DMS53 treated with DMSO at 0.1 percent for 48 hours (cell line): ENCODE data around the gene UBE4A.
"Not testable (repeated sequence)": the region's sequence is repeated elsewhere in the genome, so short reads cannot be mapped to it uniquely, and the experiment has no call there.

ENCODE experiments used
- DNase-seq: peaks from one replicate; lab custom pipeline; 2025; ENCODE audit not compliant: unreplicated experiment; lab: John Stamatoyannopoulos, UW

UBE4A gene

DNA sequence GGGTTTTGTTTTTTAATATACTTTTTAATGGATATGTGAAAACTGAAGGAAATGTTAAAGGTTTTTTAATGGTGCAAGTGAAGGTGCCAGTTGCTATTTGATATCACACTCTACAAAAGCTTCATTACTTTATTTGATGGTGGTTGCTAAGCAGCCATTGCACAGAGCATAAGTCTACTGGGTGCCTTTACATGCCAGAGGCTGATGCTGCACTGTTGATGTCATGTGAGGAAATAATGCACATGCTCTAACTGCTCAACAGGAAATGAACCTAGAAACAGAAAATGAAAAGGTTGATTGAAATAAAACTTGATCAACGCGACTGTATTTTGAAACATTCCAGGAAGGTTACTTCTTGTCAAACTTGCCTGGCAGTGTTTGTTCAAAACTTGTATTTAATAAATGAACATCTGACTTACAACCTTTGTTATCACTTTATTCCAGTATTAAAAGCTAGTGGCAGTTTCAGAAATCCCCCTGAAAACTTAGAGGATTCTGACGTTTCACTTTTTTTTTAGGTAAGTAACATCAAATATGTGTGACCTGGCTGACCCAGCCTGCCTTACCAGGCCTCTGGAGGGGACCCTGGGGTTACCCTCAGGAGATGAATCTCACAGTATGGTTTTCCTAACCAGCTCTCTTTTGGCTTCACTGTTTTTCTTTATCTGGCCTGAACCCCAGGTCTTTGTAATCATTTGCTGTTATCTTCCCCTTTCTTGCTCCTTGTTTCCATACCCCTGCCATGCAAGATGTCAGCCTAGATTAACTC is 39.6 kb downstream of the UBE4A start:
- DNase-seq: no peak

DNA sequence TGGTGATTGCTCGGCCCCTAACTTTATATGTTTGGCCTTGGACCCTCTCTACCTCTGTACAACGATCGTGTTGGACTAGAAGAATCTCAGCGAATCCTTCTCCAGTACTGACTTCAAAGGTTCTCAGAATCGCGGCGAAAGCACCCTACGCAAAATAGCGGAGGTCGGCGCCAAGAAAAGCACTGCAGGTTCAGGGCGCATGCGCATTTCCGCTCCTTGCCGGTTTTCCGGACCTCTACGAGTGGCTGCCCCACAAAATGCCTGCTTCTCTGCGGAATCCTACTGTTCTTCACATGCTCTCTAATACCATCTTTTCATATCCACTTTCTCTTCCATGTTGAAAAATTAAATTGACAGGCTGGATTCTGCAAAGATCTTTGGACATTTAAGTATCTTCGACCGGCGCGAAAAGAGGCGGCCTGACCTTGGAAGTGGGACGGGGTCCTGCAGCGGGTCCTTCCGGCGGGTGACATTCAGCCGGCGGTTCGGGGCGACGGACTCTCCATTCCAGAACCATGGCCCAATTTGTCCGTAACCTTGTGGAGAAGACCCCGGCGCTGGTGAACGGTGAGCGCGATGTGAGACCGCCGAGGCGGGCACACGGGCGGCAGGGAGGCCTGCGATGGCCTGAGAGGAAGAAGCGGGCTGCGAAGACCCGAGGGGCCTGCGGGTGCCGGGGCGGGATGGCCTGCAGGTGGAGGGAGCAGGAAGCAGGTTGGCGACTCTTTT is 41.9 kb downstream of the UBE4A start, which contains the start of gene ATP5MG:
Gene ATP5MG, plus strand, starts transcription at position 456 of the 729 bp plus-strand sequence. Its CDS starts 60 bp downstream, at position 516.
- DNase-seq: peak; percentile 92

DNA sequence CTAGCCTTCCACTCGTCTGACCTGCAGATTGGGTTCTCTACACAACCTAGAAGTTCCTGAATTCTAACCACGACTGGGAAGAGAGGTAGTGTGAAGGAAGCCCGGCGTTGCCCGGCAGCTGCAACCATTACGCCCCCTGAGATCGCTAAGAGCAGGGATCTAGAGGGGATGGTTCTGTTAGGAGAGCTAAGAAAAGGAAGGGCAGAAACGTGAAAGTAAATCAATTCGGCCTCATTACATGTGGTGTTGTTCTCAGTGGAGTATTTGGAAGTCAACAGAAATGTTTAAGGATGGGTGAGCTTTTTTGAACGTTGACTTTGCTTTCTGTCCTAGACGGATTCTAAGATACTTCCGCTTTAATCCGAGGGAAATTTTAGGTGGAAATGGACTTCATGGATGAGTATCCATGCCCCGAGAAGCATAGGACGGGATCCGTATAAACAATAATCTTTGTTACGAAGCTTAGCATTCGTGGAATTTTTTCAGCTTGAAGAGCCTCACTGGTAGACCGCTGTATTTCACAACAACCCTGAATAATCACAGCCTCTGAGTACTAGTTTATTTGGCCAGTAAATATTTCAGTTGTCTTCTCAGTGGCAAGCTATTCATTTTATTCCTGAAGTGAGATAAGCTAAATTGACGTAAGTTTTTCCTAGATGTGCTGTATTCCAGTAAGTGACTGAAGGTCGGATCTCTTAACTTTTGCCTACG is 42.6 kb downstream of the UBE4A start:
- DNase-seq: no peak

DNA sequence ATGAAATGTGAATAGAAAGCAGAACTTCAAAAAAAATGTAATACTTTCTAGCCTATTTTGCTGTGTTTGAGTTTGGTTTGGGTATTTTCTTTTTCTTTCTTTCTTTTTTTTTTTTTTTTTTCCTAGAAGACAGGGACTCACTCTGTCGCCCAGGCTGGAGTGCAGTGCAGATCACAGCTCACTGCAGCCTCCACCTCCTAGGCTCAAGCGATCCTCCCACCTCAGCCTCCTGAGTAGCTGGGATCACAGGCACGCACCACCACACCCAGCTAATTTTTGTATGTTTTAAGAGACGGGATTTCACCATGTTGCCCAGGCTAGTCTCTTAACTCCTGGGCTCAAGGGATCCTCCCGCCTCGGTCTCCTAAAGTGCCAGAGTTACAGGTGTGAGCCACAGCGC is 43.2 kb downstream of the UBE4A start:
- DNase-seq: not testable (repeated sequence)

DNA sequence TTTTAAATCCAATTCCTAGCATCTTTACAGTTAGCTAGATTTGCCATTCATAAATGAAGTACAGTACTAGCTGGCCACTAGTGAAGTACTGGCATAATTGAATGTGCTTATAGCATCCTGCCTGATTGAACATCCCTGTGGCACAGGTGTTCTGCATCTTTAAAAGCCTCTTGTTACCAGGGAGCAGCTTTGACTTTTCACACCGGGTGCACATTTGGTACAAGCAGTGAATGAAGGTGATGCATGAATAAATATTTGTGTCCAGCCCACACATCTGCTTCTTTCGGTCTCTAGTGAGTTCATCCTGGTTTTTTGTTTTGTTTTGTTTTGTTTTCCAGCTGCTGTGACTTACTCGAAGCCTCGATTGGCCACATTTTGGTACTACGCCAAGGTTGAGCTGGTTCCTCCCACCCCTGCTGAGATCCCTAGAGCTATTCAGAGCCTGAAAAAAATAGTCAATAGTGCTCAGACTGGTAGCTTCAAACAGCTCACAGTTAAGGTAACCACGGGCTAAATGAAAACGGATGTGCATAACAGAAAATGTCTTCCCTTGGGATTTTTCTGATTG is 47.3 kb downstream of the UBE4A start:
- peak; percentile 11 for DNase-seq

DNA sequence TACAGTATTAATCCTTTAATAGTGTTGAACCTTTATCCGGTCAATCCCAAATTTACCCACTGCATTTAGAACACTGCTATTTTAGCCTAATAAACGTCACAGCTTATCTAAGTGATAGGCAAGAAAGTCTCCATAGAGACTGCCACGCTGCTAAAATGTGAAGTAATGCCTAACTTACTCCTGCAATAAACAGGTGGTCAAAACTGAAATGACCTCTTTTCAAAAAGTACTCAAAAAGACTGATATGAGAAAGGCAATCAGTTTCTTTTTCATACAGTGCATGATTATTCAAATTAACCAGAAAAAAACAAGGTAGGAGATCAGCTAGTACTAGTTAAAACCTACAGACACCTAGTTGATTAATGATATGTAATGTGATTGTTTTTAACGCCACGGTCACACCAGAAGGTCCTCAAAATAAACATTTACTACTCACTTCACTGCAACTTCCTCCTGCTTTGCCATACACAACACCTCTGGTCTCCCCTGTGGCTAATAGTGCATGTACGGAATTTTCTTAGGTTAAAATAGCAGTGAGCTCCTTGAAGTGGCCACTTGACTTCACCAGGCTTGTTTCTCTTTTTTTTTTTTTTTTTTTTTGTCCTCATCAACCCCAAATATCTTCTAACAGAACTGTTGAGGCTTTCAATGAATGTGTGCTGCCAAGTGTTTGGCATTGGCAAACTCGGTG is 50.8 kb downstream of the UBE4A start:
- no peak for DNase-seq

DNA sequence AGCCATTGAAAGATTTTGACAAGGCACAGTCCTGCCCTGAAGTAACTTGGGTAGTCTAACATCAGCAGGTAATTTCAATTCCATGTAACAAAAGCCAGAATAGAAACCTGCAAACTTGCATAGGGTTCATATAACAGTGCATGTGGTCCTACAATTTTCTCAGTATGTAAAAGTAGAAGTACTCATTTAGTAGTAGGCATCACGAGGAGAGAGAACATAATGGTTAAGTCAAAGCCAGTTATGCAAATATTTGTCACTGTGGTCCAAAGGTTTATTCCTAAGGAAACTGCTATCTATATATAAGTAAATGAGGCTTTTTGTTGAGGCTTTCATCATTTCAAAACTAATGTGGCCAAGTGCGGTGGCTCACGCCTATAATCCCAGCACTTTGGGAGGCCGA is 52.1 kb downstream of the UBE4A start:
- DNase-seq: no peak

DNA sequence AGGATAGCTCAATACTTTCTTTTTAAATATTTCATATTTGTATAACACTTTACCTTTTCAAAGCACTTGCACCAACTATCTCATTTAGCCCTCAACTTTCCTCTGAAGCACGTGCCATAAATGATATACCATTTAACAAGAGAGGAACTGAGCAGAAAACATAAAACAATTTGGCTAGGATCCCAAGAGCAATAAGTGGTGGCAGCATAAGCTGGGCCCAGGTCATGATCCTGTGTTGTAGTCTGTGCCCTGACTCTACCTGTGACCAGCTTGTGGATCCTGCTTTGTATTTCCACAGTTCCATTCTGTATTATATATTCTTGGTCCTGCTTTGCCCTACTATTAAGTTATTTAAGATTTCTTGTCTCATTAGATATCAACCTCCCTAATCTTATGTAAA is 53.5 kb downstream of the UBE4A start:
- DNase-seq: no peak

DNA sequence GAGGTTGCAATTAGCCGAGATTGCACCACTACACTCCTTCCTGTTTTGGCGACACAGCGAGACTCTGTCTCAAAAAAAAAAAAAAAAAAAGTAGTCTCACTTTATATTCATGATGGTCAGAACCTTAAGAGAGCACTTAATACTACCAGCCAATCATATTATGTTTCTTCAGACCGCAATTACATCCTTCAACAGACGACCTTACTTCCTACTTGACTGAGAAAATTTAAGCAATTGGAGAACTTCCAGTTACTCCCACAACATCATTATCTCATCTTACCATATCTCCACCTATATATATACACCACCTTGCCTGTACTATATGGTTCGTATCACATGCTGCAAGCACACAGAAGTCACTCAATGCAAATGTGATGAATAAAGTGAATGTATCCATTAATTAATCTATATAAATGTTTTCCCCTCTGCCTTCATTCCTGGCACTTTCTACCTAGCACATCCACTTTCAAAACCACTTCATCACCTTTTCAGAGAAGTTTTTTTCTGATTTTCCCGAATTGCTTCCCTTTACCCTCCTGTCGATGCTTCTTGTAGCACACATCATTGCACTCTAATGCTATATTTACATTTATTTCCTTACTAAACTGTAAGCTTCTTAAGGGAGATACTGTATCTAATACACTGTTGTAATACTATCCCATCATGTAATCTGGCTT is 55.8 kb downstream of the UBE4A start:
- no peak for DNase-seq

DNA sequence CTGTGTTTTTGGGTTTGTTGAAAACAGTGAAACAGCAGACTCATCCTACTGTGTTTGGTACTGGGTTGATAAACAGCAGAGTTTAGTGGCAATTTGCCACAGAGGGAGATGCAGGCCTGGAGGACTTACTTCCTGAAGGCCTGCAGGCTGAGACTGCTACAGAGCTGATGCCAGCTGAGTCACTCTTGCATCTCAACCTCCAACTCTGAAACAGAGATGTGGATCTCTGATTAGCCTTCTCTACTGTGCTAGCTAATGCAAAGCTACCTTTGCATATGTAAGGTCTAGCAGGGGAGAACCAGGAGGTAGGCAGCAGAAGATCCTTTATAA is 56.3 kb downstream of the UBE4A start:
- peak; percentile 83 for DNase-seq

DNA sequence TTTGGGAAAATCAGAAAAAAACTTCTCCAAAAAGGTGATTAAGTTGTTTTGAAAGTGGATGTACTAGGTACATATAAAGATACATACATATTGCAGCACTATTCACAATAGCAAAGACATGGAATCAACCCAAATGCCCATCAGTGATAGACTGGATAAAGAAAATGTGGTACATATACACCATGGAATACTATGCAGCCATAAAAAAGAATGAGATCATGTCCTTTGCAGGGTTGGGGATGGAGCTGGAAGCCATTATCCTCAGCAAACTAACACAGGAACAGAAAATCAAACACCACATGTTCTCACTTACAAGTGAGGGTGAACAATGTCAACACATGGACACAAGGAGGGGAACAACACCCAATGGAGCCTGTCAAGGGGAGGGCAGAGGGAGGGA is 57.5 kb downstream of the UBE4A start:
- DNase-seq: not testable (repeated sequence)

DNA sequence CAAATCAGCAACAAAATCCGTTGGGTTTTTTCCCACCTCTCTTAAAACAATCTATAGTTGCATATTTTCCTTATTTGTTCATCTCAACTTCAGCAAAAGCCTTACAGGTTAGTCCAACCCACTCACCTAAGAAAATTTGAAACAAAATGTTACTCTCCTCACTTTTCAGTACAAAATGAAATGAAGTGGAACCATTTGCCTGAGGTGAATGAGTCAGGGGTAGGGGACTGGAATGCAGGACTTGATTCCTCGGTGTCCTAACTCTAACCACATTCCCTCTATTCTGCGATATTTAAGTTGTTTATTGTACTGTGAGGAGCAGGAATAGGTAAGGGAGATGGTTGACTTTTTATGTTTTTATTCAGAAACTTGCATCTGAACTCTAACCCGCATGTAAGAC is 58.4 kb downstream of the UBE4A start:
- DNase-seq: no peak

DNA sequence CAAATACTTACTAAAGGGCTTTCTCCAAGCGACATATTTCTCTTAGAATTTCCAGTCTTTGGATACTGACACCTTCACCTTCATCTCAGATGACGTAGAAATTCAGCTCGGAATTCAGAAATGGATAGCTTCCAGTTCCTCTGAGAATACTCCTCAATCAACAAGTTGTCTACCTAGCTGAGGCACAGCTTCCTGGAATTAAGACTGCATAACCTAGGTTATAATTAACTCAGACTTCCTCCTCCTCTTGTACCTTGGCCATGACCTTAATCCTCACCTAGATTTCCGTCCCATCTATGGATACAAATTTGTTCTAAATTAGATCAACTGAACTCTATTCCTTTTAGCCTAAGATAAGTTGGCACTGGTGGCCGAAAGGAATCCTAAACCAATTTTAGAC is 59.4 kb downstream of the UBE4A start:
- no peak for DNase-seq

DNA sequence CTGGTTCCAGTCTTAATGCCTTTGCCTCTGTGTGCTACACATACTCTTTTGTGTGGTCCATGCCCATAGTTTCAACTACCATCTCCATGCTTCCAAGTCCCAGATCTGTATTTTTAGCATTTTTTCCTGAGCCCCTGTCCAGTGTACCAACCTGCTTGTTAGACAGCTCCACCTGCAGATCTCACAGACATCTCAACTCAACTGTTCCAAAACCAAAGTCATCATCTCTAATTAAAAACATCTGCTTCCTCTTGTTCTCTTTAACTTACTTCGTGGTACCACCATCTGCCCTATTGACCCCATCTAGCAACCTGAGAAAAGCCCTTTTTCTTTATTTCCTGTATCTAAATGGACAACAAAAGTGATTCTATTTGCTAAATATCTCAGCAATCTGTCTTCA is 68.3 kb downstream of the UBE4A start:
- no peak for DNase-seq

DNA sequence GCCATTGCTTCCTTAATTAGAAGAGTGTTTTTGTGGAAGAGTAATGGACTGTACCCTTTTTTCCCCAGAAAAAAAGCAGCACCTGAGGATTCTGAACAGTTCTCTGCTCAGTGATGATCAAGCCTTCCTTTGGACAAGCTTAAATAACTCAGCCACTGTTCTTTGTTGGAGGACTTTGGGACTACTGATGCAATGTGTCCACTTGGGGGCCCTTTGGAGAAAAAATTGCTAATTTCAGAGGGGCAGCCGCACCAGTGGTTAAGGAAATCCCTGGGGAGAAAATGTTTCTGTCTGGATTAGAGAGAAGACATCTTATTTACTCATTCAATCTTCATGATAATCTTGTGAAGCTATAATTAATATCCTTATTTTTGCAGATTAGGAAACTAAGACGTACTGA is 71.6 kb downstream of the UBE4A start:
- no peak for DNase-seq

DNA sequence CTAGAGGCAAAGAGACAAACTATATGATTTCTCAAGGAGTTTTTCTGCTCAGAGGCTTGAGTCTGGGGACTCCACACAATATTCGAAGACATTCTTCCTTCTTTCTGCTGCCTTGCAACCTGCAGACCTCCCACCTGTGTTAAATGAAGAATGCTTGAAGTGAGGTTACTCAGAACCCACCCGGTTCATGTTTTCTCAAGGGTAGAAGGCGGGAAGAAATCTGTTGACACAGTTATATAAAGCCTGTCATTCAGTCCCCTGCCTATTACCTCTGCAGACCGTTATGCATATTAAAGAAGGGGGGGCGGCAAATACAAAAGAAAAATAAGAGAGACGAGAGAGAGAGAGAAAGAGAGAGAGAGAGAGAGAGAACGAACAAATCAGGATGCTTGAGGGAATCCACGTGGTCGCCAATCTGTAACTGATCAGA is 74.7 kb downstream of the UBE4A start:
- DNase-seq: no peak

DNA sequence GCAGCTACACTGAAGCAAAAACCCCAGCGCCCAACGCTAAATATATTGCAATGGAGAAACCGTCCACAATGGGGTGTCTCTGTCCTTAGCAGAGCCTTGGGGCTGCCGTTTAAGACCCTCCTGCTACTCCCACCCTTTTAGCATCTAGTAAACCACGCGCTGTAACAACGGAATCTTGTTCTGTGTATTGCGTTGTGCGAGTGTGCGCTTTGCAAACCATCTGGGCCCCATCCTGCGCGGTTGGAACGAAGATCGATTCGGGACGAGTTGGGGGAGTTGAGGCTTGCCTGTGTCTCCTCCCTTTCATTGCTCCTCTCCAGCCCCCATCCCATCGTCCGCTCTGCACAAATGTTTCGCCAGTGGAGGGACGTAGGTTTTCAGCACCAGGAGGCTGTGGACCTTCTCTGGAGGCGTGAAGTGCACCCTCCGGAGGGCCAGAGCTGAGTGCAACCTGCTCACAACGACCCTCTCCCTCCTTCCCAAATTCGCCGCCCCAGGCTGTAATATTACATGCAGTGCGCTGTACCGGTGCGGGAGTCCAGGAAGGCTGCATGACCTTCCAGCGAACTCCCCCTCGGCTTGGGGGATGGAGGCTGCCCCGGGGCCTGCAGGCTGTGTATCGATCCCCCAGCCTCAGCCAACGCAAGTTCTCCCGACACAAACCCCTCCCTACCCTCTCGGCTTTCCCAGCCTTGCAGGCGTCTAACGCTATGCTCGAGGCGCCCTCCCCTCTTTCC is 75.3 kb downstream of the UBE4A start:
- DNase-seq: peak; percentile 40

DNA sequence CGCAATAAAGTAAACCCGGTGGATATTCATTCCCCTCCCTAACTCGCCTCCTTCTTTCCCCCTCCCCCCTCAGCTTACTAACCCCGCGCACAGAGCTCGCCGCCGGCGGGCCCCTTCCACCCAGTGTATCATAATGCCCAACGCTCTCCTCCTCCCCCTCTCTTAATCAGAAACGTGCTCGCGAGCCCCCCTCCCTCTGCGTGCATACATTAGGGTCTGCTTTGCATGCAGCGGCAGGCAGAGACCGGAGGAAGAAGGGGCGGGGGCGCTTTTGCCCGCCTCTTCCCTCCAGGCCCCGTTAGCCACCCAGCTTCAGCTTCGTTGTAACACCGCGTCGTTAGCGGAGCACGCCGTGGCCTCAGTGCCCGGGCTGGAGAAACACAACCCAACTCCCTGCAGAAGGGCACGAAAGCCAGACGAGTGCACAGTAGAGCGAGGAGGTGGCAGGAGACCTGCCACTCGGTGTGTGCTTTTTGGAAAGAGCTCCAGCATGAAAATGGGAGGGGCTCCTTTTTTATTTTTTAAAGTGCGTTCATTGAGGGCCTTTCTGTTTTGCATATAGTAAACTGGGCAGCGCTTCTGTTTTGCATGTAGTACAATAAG is 76.0 kb downstream of the UBE4A start:
- DNase-seq: peak; percentile 70

DNA sequence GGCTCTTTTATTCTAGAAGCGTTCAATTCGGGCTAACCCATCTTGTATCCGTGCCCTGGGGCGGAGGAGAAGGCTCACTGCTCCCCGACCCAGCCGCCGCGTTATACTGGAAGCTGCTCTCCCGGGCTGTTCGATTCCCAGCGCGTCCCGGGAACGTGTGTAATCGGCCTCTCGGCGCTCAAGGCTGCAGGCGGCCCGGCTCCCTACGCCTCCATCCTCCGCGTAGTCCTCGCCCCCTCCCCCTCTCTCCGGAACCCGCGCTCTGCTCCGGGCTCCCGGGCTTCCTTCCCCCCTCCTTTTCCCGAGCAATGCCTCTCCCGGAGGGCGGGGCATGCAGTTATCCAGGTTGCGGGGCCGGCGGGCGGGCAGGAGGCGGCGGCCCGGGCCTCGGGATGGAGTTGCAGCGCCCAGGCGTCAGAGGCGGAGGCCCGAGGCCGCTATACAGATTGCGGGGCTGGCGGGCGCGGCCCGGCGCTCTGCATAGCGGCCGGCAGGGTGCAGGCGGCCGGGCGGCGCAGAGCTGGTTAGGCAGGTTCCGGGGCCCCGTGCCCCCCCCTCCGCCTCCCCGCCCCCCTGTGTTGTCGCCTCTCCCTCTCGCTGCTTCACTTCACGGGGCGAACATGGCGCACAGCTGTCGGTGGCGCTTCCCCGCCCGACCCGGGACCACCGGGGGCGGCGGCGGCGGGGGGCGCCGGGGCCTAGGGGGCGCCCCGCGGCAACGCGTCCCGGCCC is 76.7 kb downstream of the UBE4A start, which contains the start of gene KMT2A:
Gene KMT2A, plus strand, starts transcription at position 600 of the 732 bp plus-strand sequence. Its CDS starts 21 bp downstream, at position 621.
- DNase-seq: peak; percentile 95
